CD4-positive, alpha-beta T cell (primary cell): ENCODE measurements around the gene FAM184B. TPM values are rescaled to one million over a fixed set of nuclear protein-coding genes. Genes with fewer than 3 reads are reported as not detected.

Experiments used
- ATAC-seq: fragments of 200-7000 bp; cut with Tn5 transposase; one replicate; pipeline ENCODE4 v1.10.0; 2022; ENCODE audit warnings: mild to moderate bottlenecking; ENCODE audit not compliant: poor library complexity
- CTCF ChIA-PET: fragments of 350-600 bp; sonication (Branson Sonifier 250); formaldehyde crosslinking; loops from one replicate; lab custom pipeline; 2021; ENCODE audit warnings: antibody characterized with exemption, inconsistent platforms; lab: Charles Lee
- POLR2A ChIA-PET: fragments of 350-600 bp; sonication (Branson Sonifier 250); formaldehyde crosslinking; loops from one replicate; lab custom pipeline; 2021; ENCODE audit warnings: antibody characterized with exemption, inconsistent platforms; lab: Charles Lee
- DNase-seq, 14 experiments: peaks; one replicate each; pipeline ENCODE4 v3.0.0-alpha.2; 2013 to 2020; ENCODE audit warnings: mixed read lengths in 2 of 14
- H3K27ac ChIP-seq, 2 donors: one replicate each; pipeline versions ENCODE4 v1.5.1 to v1.7.0; 2013; ENCODE audit warnings: low read length in 2 of 2, low read depth in 1 of 2, mild to moderate bottlenecking in 1 of 2
- H3K27me3 ChIP-seq, 2 experiments: 1 replicate in 1 of 2; 2 replicates in 1 of 2; pipeline versions ENCODE4 v1.6.1 to v1.7.0; 2013; ENCODE audit warnings: low read length in 2 of 2, control low read depth in 1 of 2, mild to moderate bottlenecking in 1 of 2, moderate library complexity in 1 of 2; ENCODE audit not compliant: insufficient read depth in 2 of 2, control insufficient read depth in 1 of 2
- H3K36me3 ChIP-seq: one replicate; pipeline ENCODE4 v1.6.1; 2013; ENCODE audit warnings: low read length, control low read depth; ENCODE audit not compliant: insufficient read depth
- H3K4me1 ChIP-seq: one replicate; pipeline ENCODE4 v1.6.1; 2013; ENCODE audit warnings: low read length, control low read depth; ENCODE audit not compliant: insufficient read depth
- H3K4me3 ChIP-seq: one replicate; pipeline ENCODE4 v1.5.1; 2013; ENCODE audit warnings: mild to moderate bottlenecking, low read length, moderate library complexity
- H3K9me3 ChIP-seq, 2 experiments: 1 replicate in 1 of 2; 2 replicates in 1 of 2; pipeline versions ENCODE4 v1.6.1 to v1.7.0; 2013; ENCODE audit warnings: low read length in 2 of 2, mild to moderate bottlenecking in 2 of 2, control low read depth in 1 of 2, moderate library complexity in 1 of 2; ENCODE audit not compliant: control insufficient read depth in 1 of 2, insufficient read depth in 1 of 2
- H3K27ac Mint-ChIP-seq: one replicate; pipeline ENCODE4 v1.8.0; 2020; ENCODE audit warnings: mixed read lengths
- H3K27me3 Mint-ChIP-seq: one replicate; pipeline ENCODE4 v1.8.0; 2021; ENCODE audit warnings: mixed read lengths
- H3K36me3 Mint-ChIP-seq: one replicate; pipeline ENCODE4 v1.8.0; 2021; ENCODE audit warnings: low read depth, mixed read lengths
- H3K4me1 Mint-ChIP-seq: one replicate; pipeline ENCODE4 v1.8.0; 2021; ENCODE audit warnings: low read depth, mixed read lengths
- H3K4me3 Mint-ChIP-seq: one replicate; pipeline ENCODE4 v1.8.0; 2020; ENCODE audit warnings: mild to moderate bottlenecking, mixed read lengths
- H3K9me3 Mint-ChIP-seq: one replicate; pipeline ENCODE4 v1.8.0; 2020; ENCODE audit warnings: mixed read lengths
- intact Hi-C, 2 experiments: fragments of 100-400 bp; cut with DNase I in 1 of 2; cut with micrococcal nuclease in 1 of 2; formaldehyde crosslinking; loops; one replicate each; pipeline versions ENCODE4 v1.15.1 to v1.9.0; 2023 to 2025; cut with DNase I, micrococcal nuclease
- total RNA-seq, 174 experiments: library from RNA in 2 of 174; stranded (reverse) in 2 of 174; gene quantifications; one replicate each; pipeline ENCODE4 v1.2.3 and lab custom pipeline; 2021 to 2026
- TF ChIP-seq, protein P1 (sequence below): fragments of 200-600 bp; IDR thresholded peaks from one replicate; pipeline ENCODE4 v1.8.0; 2022; ENCODE audit warnings: antibody characterized with exemption, mild to moderate bottlenecking

Gene FAM184B
- total RNA-seq, 2 experiments from 2014 or later: not detected

DNA sequence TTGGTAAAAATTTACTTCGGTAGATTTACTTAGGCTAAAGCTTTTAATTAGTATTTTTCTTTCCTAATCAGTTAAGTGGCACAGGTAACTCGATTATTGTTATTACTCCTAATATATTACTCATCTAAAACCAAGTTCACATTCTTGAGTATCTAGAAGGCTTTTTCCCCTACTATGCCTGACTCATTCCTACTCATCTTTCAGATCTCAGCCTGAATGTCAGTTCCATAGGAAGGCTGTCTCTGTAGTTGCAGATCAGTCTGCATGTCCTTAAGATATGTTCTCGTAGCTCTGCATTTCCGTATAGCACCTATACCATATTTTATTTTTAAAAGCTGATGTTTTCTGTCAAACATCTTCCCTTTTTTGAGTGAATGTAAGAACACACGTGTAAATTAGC is 5.9 kb upstream of the FAM184B start:
- no peaks in the 10 kb centered on the region for H3K9me3 ChIP-seq
- ChIA-PET POLR2A (no interaction called here), CTCF (interaction anchor here (0.6 kb wide), 1 partner anchor 247 kb away, joined by 3 read pairs; no protein-coding TSS in a partner anchor)
- ATAC-seq (no peak), DNase-seq (no peak)
- peaks cover 6% of the 10 kb centered on the region for H3K4me1 ChIP-seq
- H3K36me3 ChIP-seq: no peaks in the 10 kb centered on the region
- Mint-ChIP-seq H3K27ac (no peak overlapping the region), H3K4me3 (no peak overlapping the region), H3K27me3 (peaks cover 9% of the 10 kb centered on the region), H3K36me3 (peaks cover 41% of the 10 kb centered on the region), H3K9me3 (no peaks in the 10 kb centered on the region), H3K4me1 (peaks cover 13% of the 10 kb centered on the region)
- intact Hi-C loops: no loop called here
- TF ChIP-seq, protein P1, sequence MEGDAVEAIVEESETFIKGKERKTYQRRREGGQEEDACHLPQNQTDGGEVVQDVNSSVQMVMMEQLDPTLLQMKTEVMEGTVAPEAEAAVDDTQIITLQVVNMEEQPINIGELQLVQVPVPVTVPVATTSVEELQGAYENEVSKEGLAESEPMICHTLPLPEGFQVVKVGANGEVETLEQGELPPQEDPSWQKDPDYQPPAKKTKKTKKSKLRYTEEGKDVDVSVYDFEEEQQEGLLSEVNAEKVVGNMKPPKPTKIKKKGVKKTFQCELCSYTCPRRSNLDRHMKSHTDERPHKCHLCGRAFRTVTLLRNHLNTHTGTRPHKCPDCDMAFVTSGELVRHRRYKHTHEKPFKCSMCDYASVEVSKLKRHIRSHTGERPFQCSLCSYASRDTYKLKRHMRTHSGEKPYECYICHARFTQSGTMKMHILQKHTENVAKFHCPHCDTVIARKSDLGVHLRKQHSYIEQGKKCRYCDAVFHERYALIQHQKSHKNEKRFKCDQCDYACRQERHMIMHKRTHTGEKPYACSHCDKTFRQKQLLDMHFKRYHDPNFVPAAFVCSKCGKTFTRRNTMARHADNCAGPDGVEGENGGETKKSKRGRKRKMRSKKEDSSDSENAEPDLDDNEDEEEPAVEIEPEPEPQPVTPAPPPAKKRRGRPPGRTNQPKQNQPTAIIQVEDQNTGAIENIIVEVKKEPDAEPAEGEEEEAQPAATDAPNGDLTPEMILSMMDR: no peak
- H3K27ac ChIP-seq: no peak overlapping the region
- no peak overlapping the region for H3K4me3 ChIP-seq
- H3K27me3 ChIP-seq: peaks cover 0 to 7% of the 10 kb centered on the region in 2 experiments

DNA sequence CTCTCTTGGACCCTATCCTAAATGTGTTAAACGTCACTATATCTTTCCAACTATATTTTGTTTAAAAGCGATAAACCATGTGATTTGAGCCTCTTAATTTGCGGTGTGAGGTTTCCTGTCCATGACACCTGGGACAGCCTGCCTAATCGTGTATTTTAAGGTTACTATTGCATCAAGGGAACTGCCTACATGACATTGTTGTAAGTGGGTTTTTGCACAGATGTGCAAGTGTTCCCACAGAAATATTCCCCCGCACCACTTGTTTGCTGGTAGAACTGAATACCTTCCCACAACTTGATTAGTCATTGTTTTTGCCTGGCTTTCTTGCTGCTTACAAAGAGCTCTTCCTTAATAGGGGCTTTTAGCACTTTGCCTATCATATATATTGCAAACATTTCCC is 5.1 kb upstream of the FAM184B start:
- POLR2A ChIA-PET: no interaction called here
- Mint-ChIP-seq H3K9me3 (no peaks in the 10 kb centered on the region), H3K4me1 (peaks cover 20% of the 10 kb centered on the region), H3K4me3 (no peak overlapping the region), H3K27ac (no peak overlapping the region), H3K36me3 (peaks cover 38% of the 10 kb centered on the region), H3K27me3 (peaks cover 16% of the 10 kb centered on the region)
- ATAC-seq (no peak), DNase-seq (no peak)
- Histone ChIP-seq H3K27me3 (peaks cover 6 to 15% of the 10 kb centered on the region in 2 experiments), H3K36me3 (no peaks in the 10 kb centered on the region), H3K4me1 (peaks cover 9% of the 10 kb centered on the region), H3K27ac (no peak overlapping the region), H3K9me3 (peaks cover 0 to 3% of the 10 kb centered on the region in 2 experiments), H3K4me3 (no peak overlapping the region)
- TF ChIP-seq, protein P1: no peak
- CTCF ChIA-PET: no interaction called here
- intact Hi-C loops: no loop called here

DNA sequence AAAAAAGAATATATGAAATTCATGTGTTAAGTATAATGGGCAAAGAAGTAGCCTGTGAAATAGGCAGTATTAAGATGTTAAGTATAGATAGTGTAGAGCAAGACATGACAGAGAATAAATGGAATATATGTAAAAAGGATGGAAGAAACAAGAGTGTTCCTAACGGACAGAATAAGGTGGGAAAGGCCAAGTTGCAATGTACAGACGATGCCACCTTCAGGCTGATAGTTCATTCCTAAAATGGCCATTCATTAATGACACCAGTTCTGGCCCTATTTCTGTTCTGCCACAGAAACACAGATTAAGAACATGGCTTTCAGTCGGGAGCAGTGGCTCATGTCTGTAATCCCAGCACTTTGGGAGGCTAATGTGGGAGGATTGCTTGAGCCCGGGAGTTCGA is 4.4 kb upstream of the FAM184B start:
- no peak overlapping the region for H3K4me3 Mint-ChIP-seq
- POLR2A ChIA-PET: no interaction called here
- peaks cover 11 to 22% of the 10 kb centered on the region in 2 experiments for H3K27me3 ChIP-seq
- CTCF ChIA-PET: no interaction called here
- H3K9me3 Mint-ChIP-seq: no peaks in the 10 kb centered on the region
- intact Hi-C loops: no loop called here
- H3K27ac ChIP-seq: no peak overlapping the region
- peaks cover 31% of the 10 kb centered on the region for H3K36me3 Mint-ChIP-seq
- H3K27me3 Mint-ChIP-seq: peaks cover 18% of the 10 kb centered on the region
- ATAC-seq (no peak), DNase-seq (no peak)
- H3K4me1 Mint-ChIP-seq: peaks cover 21% of the 10 kb centered on the region
- no peaks in the 10 kb centered on the region for H3K36me3 ChIP-seq
- H3K27ac Mint-ChIP-seq: no peak overlapping the region
- TF ChIP-seq, protein P1: no peak
- H3K9me3 ChIP-seq: peaks cover 0 to 9% of the 10 kb centered on the region in 2 experiments
- no peak overlapping the region for H3K4me3 ChIP-seq
- H3K4me1 ChIP-seq: peaks cover 16% of the 10 kb centered on the region
